Measurements from ENCODE around the gene GRAMD4. TPM values are rescaled to one million over a fixed set of nuclear protein-coding genes. Genes with fewer than 3 reads are reported as not detected.

Gene GRAMD4
- polyA plus RNA-seq, 1 of the 3 experiments (the other 2 are of a cell fraction), result 15.5 TPM

GRCh38 chr22:46706060-46706459 is 85.9 kb downstream of the GRAMD4 start:
- 0 out of 2 replicates have a peak, but pooled peaks cover 4% of the 10 kb centered on the region for H4K20me1 ChIP-seq (ENCODE audit: insufficient read depth)
- no peaks in the 10 kb centered on the region for H3K4me1 ChIP-seq (ENCODE audit: control insufficient read depth in 1 of 2, insufficient read depth in 2 of 2, low read depth in 1 of 2, low read length in 1 of 2)
- peaks cover 3% of the 10 kb centered on the region for H3F3A ChIP-seq (replicated peaks; ENCODE audit: insufficient read depth)
- no peaks in the 10 kb centered on the region for H3K27me3 ChIP-seq (ENCODE audit: insufficient read depth)
- no peak overlapping the region for H3K4me2 ChIP-seq
- H3K9me2 ChIP-seq, result no peaks in the 10 kb centered on the region
- POLR2A ChIA-PET, result no interaction called here
- CTCF ChIA-PET, result no interaction called here
- WGBS (ENCODE audit: low lambda C conversion rate), result 99% methylated on average over 11 of the region's 12 CpGs
- no peak for DNase-seq
- H3K27ac ChIP-seq (ENCODE audit: low read depth in 2 of 2, low read length in 1 of 2), result no peak overlapping the region
- H3K9me3 ChIP-seq, result no peaks in the 10 kb centered on the region
- H3K4me3 ChIP-seq (ENCODE audit: low read depth in 2 of 2, low read length in 1 of 2), result no peak overlapping the region
- no peak overlapping the region for H3K9ac ChIP-seq
- peaks cover 9% of the 10 kb centered on the region for H3K79me2 ChIP-seq (ENCODE audit: insufficient read depth)
- peaks cover 37 to 66% of the 10 kb centered on the region in 2 experiments for H3K36me3 ChIP-seq (replicated peaks in 1 of 2; ENCODE audit: control insufficient read depth in 1 of 2, insufficient read depth in 2 of 2, low read length in 1 of 2)
- TF ChIP-seq TCF12 (IDR thresholded peaks at IDR 0.05) (no peak), TAF1 (IDR thresholded peaks at IDR 0.05; ENCODE audit: borderline replicate concordance, low read depth, low read length) (no peak), REST (IDR thresholded peaks at IDR 0.05; ENCODE audit: low read depth, low read length) (no peak), SIN3A (IDR thresholded peaks at IDR 0.05; ENCODE audit: borderline replicate concordance, low read depth, low read length) (no peak), POLR2AphosphoS5 (IDR thresholded peaks at IDR 0.05; ENCODE audit: low read depth, low read length) (no peak), GATA2 (CRISPR knock-in tag; IDR thresholded peaks at IDR 0.05) (no peak), MEF2A (IDR thresholded peaks at IDR 0.05; ENCODE audit: borderline replicate concordance, low read depth) (no peak), FOSL2 (IDR thresholded peaks at IDR 0.05; ENCODE audit: borderline replicate concordance, low read depth) (no peak), RAD21 (IDR thresholded peaks at IDR 0.05; ENCODE audit: low read length) (no peak), ELF1 (IDR thresholded peaks at IDR 0.05) (no peak), JUND (IDR thresholded peaks at IDR 0.05) (no peak)
- TF ChIP-seq, protein P1, sequence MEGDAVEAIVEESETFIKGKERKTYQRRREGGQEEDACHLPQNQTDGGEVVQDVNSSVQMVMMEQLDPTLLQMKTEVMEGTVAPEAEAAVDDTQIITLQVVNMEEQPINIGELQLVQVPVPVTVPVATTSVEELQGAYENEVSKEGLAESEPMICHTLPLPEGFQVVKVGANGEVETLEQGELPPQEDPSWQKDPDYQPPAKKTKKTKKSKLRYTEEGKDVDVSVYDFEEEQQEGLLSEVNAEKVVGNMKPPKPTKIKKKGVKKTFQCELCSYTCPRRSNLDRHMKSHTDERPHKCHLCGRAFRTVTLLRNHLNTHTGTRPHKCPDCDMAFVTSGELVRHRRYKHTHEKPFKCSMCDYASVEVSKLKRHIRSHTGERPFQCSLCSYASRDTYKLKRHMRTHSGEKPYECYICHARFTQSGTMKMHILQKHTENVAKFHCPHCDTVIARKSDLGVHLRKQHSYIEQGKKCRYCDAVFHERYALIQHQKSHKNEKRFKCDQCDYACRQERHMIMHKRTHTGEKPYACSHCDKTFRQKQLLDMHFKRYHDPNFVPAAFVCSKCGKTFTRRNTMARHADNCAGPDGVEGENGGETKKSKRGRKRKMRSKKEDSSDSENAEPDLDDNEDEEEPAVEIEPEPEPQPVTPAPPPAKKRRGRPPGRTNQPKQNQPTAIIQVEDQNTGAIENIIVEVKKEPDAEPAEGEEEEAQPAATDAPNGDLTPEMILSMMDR (IDR thresholded peaks at IDR 0.05), result no peak
- H2AFZ ChIP-seq (ENCODE audit: low read depth), result no peak overlapping the region

GRCh38 chr22:46707305-46707704 is 87.1 kb downstream of the GRAMD4 start:
- POLR2A ChIA-PET, result no interaction called here
- 96% methylated on average over 13 of the region's 13 CpGs for WGBS (ENCODE audit: low lambda C conversion rate)
- TF ChIP-seq ZBTB33 (IDR thresholded peaks at IDR 0.05; ENCODE audit: borderline replicate concordance, low read depth) (no peak), REST (IDR thresholded peaks at IDR 0.05; ENCODE audit: low read depth, low read length) (no peak), FOXM1 (IDR thresholded peaks at IDR 0.05; ENCODE audit: low read depth) (no peak), TEAD4 (IDR thresholded peaks at IDR 0.05; ENCODE audit: borderline replicate concordance, insufficient read depth) (no peak), RAD21 (IDR thresholded peaks at IDR 0.05; ENCODE audit: low read length) (no peak), TAF1 (IDR thresholded peaks at IDR 0.05; ENCODE audit: borderline replicate concordance, low read depth, low read length) (no peak), NFIC (IDR thresholded peaks at IDR 0.05; ENCODE audit: borderline replicate concordance) (no peak), RXRA (IDR thresholded peaks at IDR 0.05; ENCODE audit: borderline replicate concordance, low read depth) (no peak)

More at GRCh38 chr22:46707305-46707704, 87.1 kb downstream of the GRAMD4 start:
- CTCF ChIA-PET, result no interaction called here
- H3K4me3 ChIP-seq (ENCODE audit: low read depth in 2 of 2, low read length in 1 of 2), result no peak overlapping the region
- 0 out of 2 replicates have a peak, but pooled peaks cover 4% of the 10 kb centered on the region for H4K20me1 ChIP-seq (ENCODE audit: insufficient read depth)
- DNase-seq, result no peak
- peaks cover 47 to 70% of the 10 kb centered on the region in 2 experiments for H3K36me3 ChIP-seq (replicated peaks in 1 of 2; ENCODE audit: control insufficient read depth in 1 of 2, insufficient read depth in 2 of 2, low read length in 1 of 2)
- no peaks in the 10 kb centered on the region for H3K4me1 ChIP-seq (ENCODE audit: control insufficient read depth in 1 of 2, insufficient read depth in 2 of 2, low read depth in 1 of 2, low read length in 1 of 2)
- H3K9me2 ChIP-seq, result no peaks in the 10 kb centered on the region
- H2AFZ ChIP-seq (ENCODE audit: low read depth), result no peak overlapping the region
- H3K79me2 ChIP-seq (ENCODE audit: insufficient read depth), result peaks cover 9% of the 10 kb centered on the region
- no peak overlapping the region for H3K4me2 ChIP-seq
- H3F3A ChIP-seq (replicated peaks; ENCODE audit: insufficient read depth), result peaks cover 3% of the 10 kb centered on the region
- H3K9ac ChIP-seq, result no peak overlapping the region
- H3K9me3 ChIP-seq, result no peaks in the 10 kb centered on the region
- H3K27me3 ChIP-seq (ENCODE audit: insufficient read depth), result no peaks in the 10 kb centered on the region
- no peak overlapping the region for H3K27ac ChIP-seq (ENCODE audit: low read depth in 2 of 2, low read length in 1 of 2)

Measured in SK-N-SH (cell line).